ENCODE data around the gene MS4A4A.
A peak's percentile ranks its signal among the peaks of the same experiment; 100 is the strongest.
"Not testable (repeated sequence)": the region's sequence is repeated elsewhere in the genome, so short reads cannot be mapped to it uniquely, and the experiment has no call there.

The MS4A4A gene

GRCh38 chr11:60274416-60274815, 6.0 kb upstream of the MS4A4A start:
- H3K27ac Mint-ChIP-seq, result no peak overlapping the region

GRCh38 chr11:60281485-60281884, 1.0 kb downstream of the MS4A4A start:
- Mint-ChIP-seq H3K36me3 (ENCODE audit: low read depth) (no peaks in the 10 kb centered on the region), H3K4me3 (no peak overlapping the region), H3K27me3 (ENCODE audit: low read depth) (peaks cover 2% of the 10 kb centered on the region), H3K27ac (no peak overlapping the region), H3K4me1 (ENCODE audit: low read depth) (no peaks in the 10 kb centered on the region), H3K9me3 (no peaks in the 10 kb centered on the region)
- no peak for DNase-seq (ENCODE audit: low spot score)

More at GRCh38 chr11:60274416-60274815, 6.0 kb upstream of the MS4A4A start:
- Mint-ChIP-seq H3K4me1 (ENCODE audit: low read depth) (no peaks in the 10 kb centered on the region), H3K36me3 (ENCODE audit: low read depth) (no peaks in the 10 kb centered on the region), H3K4me3 (no peak overlapping the region), H3K27me3 (ENCODE audit: low read depth) (peaks cover 1% of the 10 kb centered on the region), H3K9me3 (no peaks in the 10 kb centered on the region)
- DNase-seq (ENCODE audit: low spot score), result no peak

GRCh38 chr11:60282286-60282685, 1.8 kb downstream of the MS4A4A start:
- no peak for DNase-seq (ENCODE audit: low spot score)
- Mint-ChIP-seq H3K36me3 (ENCODE audit: low read depth) (no peaks in the 10 kb centered on the region), H3K4me1 (ENCODE audit: low read depth) (no peaks in the 10 kb centered on the region), H3K9me3 (no peaks in the 10 kb centered on the region), H3K27me3 (ENCODE audit: low read depth) (peaks cover 2% of the 10 kb centered on the region), H3K27ac (no peak overlapping the region), H3K4me3 (no peak overlapping the region)

GRCh38 chr11:60285411-60286126, 5.1 kb downstream of the MS4A4A start:
- not testable (repeated sequence) for H3K9me3 Mint-ChIP-seq; H3K27ac Mint-ChIP-seq; H3K27me3 Mint-ChIP-seq (ENCODE audit: low read depth); H3K4me3 Mint-ChIP-seq; DNase-seq (ENCODE audit: low spot score); H3K36me3 Mint-ChIP-seq (ENCODE audit: low read depth); H3K4me1 Mint-ChIP-seq (ENCODE audit: low read depth)

- H3K36me3 Mint-ChIP-seq (ENCODE audit: low read depth), result no peaks in the 10 kb centered on the region
- DNase-seq (ENCODE audit: low spot score), result no peak
- no peak overlapping the region for H3K27ac Mint-ChIP-seq
- no peak overlapping the region for H3K4me3 Mint-ChIP-seq
- H3K4me1 Mint-ChIP-seq (ENCODE audit: low read depth), result no peaks in the 10 kb centered on the region
- no peaks in the 10 kb centered on the region for H3K9me3 Mint-ChIP-seq
- no peaks in the 10 kb centered on the region for H3K27me3 Mint-ChIP-seq (ENCODE audit: low read depth)
These were observed 8.1 kb downstream of the MS4A4A start for GRCh38 chr11:60288531-60288930.

GRCh38 chr11:60292145-60292544, 11.7 kb downstream of the MS4A4A start:
- Mint-ChIP-seq H3K4me3 (no peak overlapping the region), H3K27ac (no peak overlapping the region), H3K36me3 (ENCODE audit: low read depth) (no peaks in the 10 kb centered on the region), H3K4me1 (ENCODE audit: low read depth) (no peaks in the 10 kb centered on the region), H3K9me3 (no peaks in the 10 kb centered on the region), H3K27me3 (ENCODE audit: low read depth) (peaks cover 2% of the 10 kb centered on the region)
- DNase-seq (ENCODE audit: low spot score), result no peak

GRCh38 chr11:60301178-60301577, 20.7 kb downstream of the MS4A4A start:
- no peak overlapping the region for H3K4me3 Mint-ChIP-seq
- no peak overlapping the region for H3K27ac Mint-ChIP-seq
- no peaks in the 10 kb centered on the region for H3K4me1 Mint-ChIP-seq (ENCODE audit: low read depth)
- no peak for DNase-seq (ENCODE audit: low spot score)
- no peaks in the 10 kb centered on the region for H3K9me3 Mint-ChIP-seq
- H3K36me3 Mint-ChIP-seq (ENCODE audit: low read depth), result no peaks in the 10 kb centered on the region
- H3K27me3 Mint-ChIP-seq (ENCODE audit: low read depth), result peaks cover 7% of the 10 kb centered on the region

GRCh38 chr11:60301884-60302283, 21.4 kb downstream of the MS4A4A start:
- H3K27me3 Mint-ChIP-seq (ENCODE audit: low read depth); DNase-seq (ENCODE audit: low spot score); H3K27ac Mint-ChIP-seq; H3K9me3 Mint-ChIP-seq; H3K4me1 Mint-ChIP-seq (ENCODE audit: low read depth); H3K36me3 Mint-ChIP-seq (ENCODE audit: low read depth); H3K4me3 Mint-ChIP-seq: not testable (repeated sequence)

GRCh38 chr11:60303661-60304060, 23.2 kb downstream of the MS4A4A start:
- no peaks in the 10 kb centered on the region for H3K9me3 Mint-ChIP-seq
- H3K27me3 Mint-ChIP-seq (ENCODE audit: low read depth), result peaks cover 7% of the 10 kb centered on the region
- DNase-seq (ENCODE audit: low spot score), result no peak
- no peaks in the 10 kb centered on the region for H3K4me1 Mint-ChIP-seq (ENCODE audit: low read depth)
- H3K4me3 Mint-ChIP-seq, result no peak overlapping the region
- no peaks in the 10 kb centered on the region for H3K36me3 Mint-ChIP-seq (ENCODE audit: low read depth)
- H3K27ac Mint-ChIP-seq, result no peak overlapping the region

- DNase-seq (ENCODE audit: low spot score), result no peak
- peaks cover 7% of the 10 kb centered on the region for H3K27me3 Mint-ChIP-seq (ENCODE audit: low read depth)
- H3K27ac Mint-ChIP-seq, result no peak overlapping the region
- no peak overlapping the region for H3K4me3 Mint-ChIP-seq
- H3K36me3 Mint-ChIP-seq (ENCODE audit: low read depth), result no peaks in the 10 kb centered on the region
- H3K9me3 Mint-ChIP-seq, result no peaks in the 10 kb centered on the region
- H3K4me1 Mint-ChIP-seq (ENCODE audit: low read depth), result no peaks in the 10 kb centered on the region
These were observed 25.6 kb downstream of the MS4A4A start for GRCh38 chr11:60305906-60306619.

- no peak overlapping the region for H3K27ac Mint-ChIP-seq
- no peaks in the 10 kb centered on the region for H3K36me3 Mint-ChIP-seq (ENCODE audit: low read depth)
- no peaks in the 10 kb centered on the region for H3K4me1 Mint-ChIP-seq (ENCODE audit: low read depth)
- H3K27me3 Mint-ChIP-seq (ENCODE audit: low read depth), result peaks cover 7% of the 10 kb centered on the region
- no peak overlapping the region for H3K4me3 Mint-ChIP-seq
- H3K9me3 Mint-ChIP-seq, result no peaks in the 10 kb centered on the region
- peak; percentile 14 for DNase-seq (ENCODE audit: low spot score)
These were observed 27.2 kb downstream of the MS4A4A start for GRCh38 chr11:60307507-60308195.

- Mint-ChIP-seq H3K36me3 (ENCODE audit: low read depth) (no peaks in the 10 kb centered on the region), H3K4me3 (no peak overlapping the region), H3K27me3 (ENCODE audit: low read depth) (no peaks in the 10 kb centered on the region), H3K27ac (no peak overlapping the region), H3K9me3 (no peaks in the 10 kb centered on the region), H3K4me1 (ENCODE audit: low read depth) (no peaks in the 10 kb centered on the region)
- no peak for DNase-seq (ENCODE audit: low spot score)
These were observed 30.0 kb downstream of the MS4A4A start for GRCh38 chr11:60310407-60310998.

- no peak overlapping the region for H3K27ac Mint-ChIP-seq
- H3K4me1 Mint-ChIP-seq (ENCODE audit: low read depth), result no peaks in the 10 kb centered on the region
- no peaks in the 10 kb centered on the region for H3K36me3 Mint-ChIP-seq (ENCODE audit: low read depth)
- DNase-seq (ENCODE audit: low spot score), result no peak
- H3K9me3 Mint-ChIP-seq, result no peaks in the 10 kb centered on the region
- no peak overlapping the region for H3K4me3 Mint-ChIP-seq
- no peaks in the 10 kb centered on the region for H3K27me3 Mint-ChIP-seq (ENCODE audit: low read depth)
These were observed 34.3 kb downstream of the MS4A4A start for GRCh38 chr11:60314635-60315321.

Data from T-helper 2 cell treated with Interferon-gamma antibody and Interleukin-4, amounts not matched to agents 5 μg/mL and 100 μg/mL, for 36 hours (primary cell).